AG10803 (cell line): ENCODE data around the gene FKRP.
A peak's percentile ranks its signal among the peaks of the same experiment; 100 is the strongest.
"Not testable (repeated sequence)": the region's sequence is repeated elsewhere in the genome, so short reads cannot be mapped to it uniquely, and the experiment has no call there.

ENCODE experiments used
- DNase-seq: peaks from one replicate; pipeline ENCODE4 v3.0.0; 2010; ENCODE audit warnings: low read depth
- H3K4me3 ChIP-seq: 2 replicates; pipeline ENCODE4 v1.5.1; 2011; ENCODE audit warnings: mild to moderate bottlenecking, low read length, control low read depth
- TF ChIP-seq, protein P1 (sequence below): conservative IDR thresholded peaks from 2 replicates; pipeline ENCODE4 v1.5.1; 2011; ENCODE audit warnings: mild to moderate bottlenecking, low read length, control low read depth, inconsistent platforms

The FKRP gene

DNA sequence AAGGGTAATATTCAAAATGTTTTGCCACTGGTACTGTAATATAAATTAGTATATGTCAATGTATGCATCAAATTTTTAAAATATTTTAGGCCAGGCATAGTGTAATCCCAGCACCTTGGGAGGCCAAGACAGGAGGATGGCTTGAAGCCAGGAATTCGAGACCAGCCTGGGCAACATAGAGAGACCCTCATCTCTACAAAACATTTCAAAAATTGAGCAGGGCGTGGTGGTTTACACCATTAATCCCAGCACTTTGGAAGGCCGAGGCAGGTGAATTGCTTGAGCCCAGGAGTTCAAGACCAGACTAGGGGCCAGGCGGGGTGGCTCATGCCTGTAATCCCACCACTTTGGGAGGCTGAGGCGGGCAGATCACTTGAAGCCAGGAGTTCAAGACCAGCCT is 14.5 kb downstream of the FKRP start:
- TF ChIP-seq, protein P1, sequence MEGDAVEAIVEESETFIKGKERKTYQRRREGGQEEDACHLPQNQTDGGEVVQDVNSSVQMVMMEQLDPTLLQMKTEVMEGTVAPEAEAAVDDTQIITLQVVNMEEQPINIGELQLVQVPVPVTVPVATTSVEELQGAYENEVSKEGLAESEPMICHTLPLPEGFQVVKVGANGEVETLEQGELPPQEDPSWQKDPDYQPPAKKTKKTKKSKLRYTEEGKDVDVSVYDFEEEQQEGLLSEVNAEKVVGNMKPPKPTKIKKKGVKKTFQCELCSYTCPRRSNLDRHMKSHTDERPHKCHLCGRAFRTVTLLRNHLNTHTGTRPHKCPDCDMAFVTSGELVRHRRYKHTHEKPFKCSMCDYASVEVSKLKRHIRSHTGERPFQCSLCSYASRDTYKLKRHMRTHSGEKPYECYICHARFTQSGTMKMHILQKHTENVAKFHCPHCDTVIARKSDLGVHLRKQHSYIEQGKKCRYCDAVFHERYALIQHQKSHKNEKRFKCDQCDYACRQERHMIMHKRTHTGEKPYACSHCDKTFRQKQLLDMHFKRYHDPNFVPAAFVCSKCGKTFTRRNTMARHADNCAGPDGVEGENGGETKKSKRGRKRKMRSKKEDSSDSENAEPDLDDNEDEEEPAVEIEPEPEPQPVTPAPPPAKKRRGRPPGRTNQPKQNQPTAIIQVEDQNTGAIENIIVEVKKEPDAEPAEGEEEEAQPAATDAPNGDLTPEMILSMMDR, result no peak
- DNase-seq, result no peak
- no peak overlapping the region for H3K4me3 ChIP-seq

DNA sequence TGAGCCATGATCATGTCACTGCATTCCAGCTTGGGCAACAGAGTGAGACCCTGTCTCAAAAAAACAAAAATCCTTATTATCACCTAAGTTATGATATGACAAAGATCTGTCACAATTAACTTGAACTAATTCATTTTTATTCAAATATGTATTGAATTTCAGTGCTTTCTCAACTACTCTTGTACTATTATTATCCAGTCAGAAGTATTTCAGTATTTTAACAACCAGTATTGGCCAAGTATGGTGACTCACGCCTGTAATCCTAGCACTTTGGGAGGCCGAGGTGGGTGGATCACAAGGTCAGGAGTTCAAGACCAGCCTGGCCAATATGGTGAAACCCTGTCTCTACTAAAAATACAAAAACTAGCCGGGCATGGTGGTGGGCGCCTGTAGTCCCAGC is 15.0 kb downstream of the FKRP start:
- peak; percentile 73 for DNase-seq
- H3K4me3 ChIP-seq, result not testable (repeated sequence)

DNA sequence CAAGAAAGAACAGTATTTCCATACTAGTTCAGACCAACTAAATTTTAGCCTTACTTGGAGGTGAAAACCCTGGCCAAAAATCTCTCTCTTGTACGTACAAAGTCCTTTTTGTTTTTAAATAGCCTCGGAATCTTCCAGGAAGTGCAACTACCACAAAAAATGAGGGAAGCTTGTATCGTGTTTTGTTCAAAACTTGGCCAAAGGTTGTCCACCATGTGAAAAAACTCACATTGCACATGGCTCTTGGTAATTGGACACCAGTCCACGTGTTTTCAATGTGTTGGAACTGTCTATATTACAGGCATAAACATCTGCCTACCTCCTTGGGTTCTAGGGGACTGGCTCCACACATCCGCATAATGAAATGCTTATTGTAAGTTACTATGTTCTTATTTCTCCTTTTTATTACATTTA is 15.6 kb downstream of the FKRP start:
- DNase-seq, result peak; percentile 91
- TF ChIP-seq, protein P1, result no peak

DNA sequence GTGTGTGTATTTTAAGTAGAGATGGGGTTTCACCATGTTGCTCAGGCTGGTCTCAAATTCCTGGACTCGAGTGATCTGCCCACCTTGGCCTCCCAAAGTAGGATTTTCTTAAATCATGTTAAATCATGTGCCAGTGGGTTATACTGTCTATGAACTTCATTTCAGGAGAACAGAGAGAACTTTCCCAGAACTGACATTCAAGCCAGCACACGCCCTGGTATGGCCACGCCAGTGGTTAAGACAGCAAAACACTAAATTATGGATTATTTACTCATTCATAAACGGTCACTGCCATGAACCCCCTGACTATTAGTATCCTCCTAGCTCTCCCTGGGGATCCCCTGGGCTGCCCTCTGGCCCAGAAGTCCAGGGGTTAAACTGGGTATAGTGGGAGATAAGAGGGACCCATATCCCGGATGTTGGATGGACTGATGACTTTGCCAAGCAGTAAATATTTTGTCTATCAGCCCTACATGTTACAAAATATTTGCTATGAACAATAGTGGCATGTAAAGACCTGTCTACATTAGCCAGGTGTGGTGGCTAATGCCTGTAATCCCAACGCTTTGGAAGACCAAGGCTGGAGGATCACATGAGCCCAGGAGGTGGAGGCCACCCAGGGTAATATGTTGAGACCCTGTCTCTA is 16.5 kb downstream of the FKRP start:
- TF ChIP-seq, protein P1, result no peak
- no peak for DNase-seq
- H3K4me3 ChIP-seq, result no peak overlapping the region

More for the DNA sequence above, 15.6 kb downstream of the FKRP start:
- H3K4me3 ChIP-seq, result no peak overlapping the region

DNA sequence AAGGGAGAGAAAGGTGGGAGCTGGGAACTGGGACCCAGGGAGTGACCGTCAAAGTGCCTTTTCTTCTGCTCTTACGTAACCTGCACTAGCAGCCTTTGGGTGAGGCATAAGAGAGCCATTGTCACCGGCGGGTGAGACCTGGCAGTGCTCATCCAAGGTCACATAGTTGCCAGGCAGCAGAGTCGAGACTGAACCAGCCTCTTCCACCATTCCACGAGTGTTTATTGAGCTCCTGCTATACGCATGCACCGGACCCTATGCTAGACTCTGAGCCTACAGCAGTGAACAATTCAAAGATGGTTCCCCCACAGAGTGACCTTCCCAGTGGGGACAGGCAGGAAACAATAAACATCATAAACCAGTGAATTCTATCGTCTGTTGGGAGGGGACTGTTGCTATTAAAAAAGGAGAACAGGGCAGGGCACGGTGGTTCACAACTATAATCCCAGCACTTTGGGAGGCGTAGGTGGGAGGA is 19.0 kb downstream of the FKRP start:
- TF ChIP-seq, protein P1, result no peak
- DNase-seq, result no peak
- no peak overlapping the region for H3K4me3 ChIP-seq

DNA sequence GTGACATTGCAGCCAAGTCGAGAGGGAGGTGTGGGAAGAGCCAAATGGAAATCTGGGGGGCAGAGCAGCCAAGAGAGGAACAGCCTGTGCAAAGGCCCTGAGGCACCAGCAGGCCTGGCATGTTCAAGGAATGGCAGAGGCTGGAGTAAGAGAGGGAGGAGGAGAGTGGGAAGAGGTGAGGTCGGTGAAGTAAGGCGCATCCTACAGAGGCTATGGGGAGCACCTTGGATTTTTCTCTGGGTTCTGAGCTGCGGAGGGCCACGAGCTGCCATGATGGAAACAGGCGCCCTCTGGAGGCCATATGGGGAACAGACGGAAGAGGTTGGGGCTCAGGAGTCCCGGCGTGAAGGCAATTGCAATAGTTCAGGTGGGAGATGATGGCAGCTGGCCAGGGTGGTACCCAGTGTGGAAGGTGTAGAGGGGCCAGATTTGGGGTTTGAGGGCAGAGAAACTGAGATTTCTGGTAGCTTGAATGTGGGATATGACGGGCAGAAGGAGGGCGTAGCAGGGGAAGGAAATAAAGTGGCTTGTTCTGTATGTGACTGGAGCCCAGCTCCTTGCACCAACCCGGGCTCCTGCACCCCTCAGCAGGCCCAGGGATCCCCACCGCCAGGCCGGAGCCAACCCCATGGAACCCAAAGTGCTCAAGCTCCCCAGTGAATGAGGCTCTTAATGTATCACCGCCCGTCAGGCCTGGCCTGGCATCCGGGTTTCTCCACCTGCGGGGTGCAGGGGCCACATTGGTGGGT is 20.9 kb downstream of the FKRP start:
- no peak for DNase-seq
- no peak overlapping the region for H3K4me3 ChIP-seq
- TF ChIP-seq, protein P1, result peak; percentile 64

DNA sequence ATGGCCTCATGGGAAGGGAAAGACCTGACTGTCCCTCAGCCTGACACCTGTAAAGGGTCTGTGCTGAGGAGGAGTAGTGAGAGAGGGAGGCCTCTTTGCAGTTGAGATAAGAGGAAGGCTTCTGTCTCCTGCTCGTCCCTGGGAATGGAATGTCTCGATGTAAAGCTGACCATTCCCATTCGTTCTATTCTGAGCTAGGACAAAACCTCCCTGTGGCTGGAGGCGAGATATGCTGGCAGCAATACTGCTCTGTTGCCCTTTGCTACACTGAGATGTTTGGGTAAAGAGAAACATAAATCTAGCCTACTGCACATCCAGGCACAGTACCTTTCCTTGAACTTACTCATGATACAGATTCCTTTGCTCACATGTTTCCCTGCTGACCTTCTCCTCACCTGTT is 22.9 kb downstream of the FKRP start:
- H3K4me3 ChIP-seq, DNase-seq: not testable (repeated sequence)

DNA sequence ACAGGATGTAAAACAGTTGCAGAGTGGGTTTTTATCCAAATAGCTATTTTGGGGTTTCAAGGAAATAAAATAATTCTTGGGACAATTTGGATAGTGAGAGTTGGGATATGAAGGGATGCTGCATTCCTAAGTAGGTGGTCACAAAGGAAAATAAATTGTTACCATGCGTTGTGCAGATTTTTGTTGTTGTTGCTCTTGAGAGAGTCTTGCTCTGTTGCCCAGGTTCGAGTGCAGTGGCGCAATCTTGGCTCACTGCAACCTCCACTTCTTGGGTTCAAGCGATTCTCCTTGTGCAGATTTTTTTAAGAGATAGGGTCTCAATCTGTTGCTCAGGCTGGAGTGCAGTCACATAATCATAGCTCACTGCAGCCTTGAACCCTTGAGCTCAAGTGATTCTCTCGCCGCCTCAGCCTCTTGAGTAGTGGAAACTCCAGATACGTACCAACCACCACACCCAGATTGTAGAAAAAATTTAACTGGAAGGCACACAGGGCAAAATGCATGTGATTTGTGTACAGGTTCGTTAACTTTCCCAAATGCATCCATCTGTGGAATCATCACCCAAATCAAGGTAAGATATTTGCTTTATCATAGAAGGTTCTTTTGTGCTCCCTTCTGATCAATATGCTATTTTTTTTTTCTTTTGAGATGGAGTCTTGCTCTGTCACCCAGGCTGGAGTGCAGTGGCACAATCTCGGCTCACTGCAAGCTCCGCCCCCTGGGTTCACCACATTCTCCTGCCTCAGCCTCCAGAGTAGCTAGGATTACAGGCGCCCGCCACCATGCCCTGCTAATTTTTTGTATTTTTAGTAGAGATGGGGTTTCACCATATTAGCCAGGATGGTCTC is 26.5 kb downstream of the FKRP start:
- no peak overlapping the region for H3K4me3 ChIP-seq
- peak; percentile 81 for DNase-seq
- TF ChIP-seq, protein P1, result no peak
